ENCODE data around the gene PER2.
"Not testable (repeated sequence)": the region's sequence is repeated elsewhere in the genome, so short reads cannot be mapped to it uniquely, and the experiment has no call there.

Gene PER2

DNA sequence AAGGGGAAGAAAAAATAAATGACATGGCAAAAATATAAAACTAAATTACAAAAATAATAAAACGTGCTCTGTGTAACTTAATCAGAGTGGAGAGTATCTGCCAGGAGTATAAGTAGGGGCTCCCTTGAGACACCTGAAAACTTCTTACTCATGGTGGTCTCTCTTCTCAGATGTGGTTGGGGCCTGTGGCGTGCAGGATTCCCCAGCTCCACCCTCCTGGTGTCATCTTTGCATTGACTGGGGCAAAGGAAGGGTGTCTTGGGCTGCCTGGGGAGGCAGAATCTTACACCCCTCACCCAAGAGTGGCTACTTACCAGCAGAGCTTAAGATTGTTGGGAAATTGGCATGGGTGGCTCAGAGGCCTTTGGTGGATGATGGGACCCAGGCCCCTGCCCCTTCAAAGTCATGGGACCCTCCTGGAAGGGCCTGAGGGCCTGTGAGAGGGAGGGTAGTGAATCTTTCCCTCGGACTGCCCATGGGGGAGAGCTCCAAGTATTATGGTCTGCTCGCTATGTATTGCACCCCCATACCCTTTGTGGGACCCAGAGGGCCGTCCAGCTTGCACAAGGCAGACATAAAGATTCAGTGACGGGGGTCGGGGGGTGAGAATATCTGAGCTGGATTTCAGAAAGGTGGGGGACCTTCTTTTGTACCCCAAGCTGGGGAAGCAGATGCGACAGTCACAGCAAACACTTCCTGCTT, 25.0 kb upstream of the PER2 start:
- DNase-seq (ENCODE audit: low read depth in 1 of 2, low spot score in 1 of 2), result no peak

DNA sequence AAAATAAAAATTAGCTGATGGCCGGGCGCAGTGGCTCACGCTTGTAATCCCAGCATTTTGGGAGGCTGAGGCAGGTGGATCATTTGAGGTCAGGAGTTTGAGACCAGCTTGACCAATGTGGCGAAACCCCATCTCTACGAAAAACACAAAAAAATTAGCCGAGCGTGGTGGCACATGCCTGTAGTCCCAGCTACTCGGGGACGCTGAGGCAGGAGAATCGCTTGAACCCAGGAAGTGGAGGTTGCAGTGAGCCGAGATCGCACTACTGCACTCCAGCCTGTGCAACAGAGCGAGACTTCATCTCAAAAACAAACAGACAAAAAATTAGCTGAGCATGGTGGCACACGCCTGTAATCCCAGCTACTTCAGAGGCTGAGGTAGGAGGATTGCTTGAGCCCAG, 22.3 kb upstream of the PER2 start:
- not testable (repeated sequence) for DNase-seq (ENCODE audit: low read depth in 1 of 2, low spot score in 1 of 2)

DNA sequence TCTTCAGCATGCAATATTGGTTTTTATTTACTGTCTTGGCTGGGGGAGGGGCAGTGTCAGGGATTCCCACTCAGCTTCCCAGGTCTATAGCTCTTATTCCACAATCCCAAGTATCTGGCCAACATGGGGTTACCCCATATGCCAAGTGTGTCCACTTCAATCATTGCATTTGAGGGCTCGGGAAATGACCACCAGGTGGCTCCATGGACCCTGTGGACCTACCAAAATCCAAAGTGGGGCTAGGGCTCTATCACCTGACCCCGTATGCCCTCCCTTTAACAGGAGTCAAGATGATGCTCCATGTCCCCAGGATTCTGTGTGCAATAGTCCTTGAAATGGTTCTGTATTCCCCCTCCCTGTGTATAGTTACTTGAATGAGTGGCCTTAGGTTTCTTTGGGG, 19.8 kb upstream of the PER2 start:
- no peak for DNase-seq (ENCODE audit: low read depth in 1 of 2, low spot score in 1 of 2)

DNA sequence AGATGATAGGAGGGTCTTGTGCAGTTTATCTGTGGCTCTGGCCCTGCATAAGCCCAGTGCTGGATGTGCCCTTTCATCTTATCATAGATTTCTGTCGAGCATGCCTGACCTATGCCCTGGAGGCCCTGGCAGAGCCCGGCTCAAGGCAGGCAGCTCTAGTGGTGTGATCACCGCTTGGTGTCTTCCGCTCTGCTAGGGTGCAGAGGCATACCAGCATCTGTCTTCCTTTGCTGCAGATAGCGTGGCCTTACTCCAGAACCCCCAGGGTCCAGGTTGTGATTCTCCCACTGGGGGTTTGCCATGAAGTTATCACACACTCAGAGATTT, 18.2 kb upstream of the PER2 start:
- no peak for DNase-seq (ENCODE audit: low read depth in 1 of 2, low spot score in 1 of 2)

DNA sequence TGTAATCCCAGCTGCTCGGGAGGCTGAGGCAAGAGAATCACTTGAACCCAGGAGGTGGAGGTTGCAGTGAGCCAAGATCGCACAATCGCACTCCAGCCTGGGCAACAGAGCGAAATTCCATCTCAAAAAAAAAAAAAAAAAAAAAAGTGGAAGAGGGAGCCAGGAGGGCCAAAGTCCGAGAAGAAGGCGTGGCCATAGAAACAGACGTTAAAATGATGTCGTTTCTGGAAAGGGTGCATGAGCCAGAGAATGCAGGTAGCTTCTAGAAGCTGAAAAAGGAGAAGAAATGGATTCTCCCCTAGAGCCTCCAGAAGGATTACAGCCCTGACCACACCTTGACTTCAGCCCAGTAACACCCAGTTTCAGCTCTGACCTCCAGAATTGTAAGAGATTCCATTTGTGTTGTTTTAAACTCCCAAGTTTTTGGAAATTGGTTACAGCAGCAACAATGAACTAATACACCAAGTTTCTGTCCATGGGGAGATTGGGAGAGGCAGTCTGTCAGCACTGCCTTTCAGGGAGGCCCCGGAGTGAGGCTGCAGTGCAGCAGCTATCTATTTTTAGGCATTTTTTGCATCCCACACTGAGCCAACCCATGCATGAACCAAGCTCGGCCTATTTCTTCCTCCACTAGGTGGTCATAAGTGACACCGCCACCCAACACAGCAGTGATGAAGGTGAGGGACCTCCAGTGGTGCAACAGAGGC, 17.7 kb upstream of the PER2 start:
- no peak for DNase-seq (ENCODE audit: low read depth in 1 of 2, low spot score in 1 of 2)

DNA sequence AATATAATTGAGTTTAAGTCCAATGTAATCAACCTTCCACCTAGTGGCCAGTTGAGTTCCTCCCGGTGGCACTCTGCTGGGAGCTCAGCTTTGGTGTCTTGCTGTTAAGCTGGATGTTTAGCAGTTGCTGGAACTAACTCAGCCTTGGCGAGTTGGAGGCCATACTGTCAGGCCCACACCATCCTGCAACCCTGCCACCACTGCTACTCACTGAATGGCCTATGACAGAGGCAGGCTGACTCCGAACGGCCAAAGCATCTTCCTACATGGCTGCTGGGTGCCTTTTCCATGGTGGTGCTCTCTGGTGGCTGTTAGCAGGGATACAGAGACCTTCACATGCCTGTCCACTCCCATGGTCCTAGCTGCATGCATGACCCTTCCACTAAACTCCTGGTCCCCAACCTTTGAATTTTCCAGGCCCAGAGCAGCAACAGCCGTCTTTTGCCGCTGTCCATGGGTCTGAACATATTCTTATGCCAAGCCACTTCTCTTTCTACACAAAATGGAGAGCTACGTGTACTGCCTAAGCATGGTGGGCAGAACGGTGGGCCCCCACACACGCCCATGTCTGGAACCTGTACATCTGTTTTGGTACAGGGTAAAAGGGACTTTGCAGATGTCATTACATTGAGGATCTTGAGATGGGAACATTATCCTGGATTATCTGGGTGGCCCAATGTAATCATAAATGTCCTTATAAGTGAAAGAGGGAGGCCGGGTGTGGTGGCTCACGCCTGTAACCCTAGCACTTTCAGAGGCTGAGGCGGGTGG, 16.9 kb upstream of the PER2 start:
- no peak for DNase-seq (ENCODE audit: low read depth in 1 of 2, low spot score in 1 of 2)

DNA sequence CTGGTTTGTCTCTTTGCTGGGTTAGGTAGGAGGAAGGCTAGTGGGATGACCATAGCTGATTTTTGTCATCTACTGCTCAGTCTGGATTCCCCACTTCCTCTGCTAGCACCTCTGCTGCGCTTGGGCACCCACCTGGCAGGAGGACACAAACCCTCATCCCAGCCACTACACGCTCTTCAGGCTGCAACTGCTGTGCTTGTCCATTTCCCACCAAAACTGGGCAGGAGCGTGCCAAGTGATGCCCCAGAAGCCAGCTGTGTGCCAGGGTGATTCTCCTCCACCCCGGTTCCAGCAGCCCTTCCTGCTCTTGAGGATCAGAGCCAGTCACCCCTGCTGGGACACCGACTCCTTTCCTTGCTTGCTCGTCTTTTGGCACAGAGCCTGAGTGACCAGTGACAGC, 15.7 kb upstream of the PER2 start:
- no peak for DNase-seq (ENCODE audit: low read depth in 1 of 2, low spot score in 1 of 2)

DNA sequence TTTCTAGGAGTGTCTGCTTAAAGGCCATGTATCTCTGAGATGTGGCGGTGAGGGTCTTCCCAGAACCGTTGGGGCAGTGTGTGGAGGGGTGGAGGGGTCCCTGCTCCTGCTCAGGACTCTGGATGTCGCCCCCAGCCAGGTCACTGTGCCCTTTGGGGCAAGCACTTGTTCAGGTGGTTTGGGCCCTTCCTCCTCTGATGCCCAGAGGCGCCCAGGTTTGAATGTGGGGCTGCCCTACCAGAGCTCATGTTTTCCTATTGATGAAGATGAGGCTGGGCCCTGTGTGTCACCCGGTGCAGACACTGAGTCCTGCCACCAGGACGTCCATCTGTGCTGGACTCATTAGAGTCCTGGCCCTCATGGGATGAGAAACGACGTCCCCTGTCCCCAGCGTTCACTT, 14.3 kb upstream of the PER2 start:
- no peak for DNase-seq (ENCODE audit: low read depth in 1 of 2, low spot score in 1 of 2)

DNA sequence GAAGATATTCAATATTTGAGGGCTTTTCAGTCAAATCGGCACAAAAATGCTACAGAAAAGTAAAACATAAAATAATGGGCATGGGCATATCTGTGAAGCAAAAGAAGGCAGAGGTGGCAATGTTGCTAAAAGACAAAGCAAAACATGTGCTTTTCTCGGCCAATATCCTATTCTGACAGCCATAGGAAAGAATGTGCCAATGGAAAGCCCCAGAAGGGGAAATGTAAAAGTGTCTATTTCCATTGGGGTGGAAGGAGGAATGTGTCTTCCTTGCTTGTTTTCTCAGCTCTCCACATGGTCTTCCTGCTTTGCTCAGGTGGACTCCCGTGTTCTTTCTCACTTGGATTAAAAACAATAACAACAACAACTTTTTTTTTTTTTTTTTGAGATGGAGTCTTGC, 13.7 kb upstream of the PER2 start:
- DNase-seq (ENCODE audit: low read depth in 1 of 2, low spot score in 1 of 2), result no peak

DNA sequence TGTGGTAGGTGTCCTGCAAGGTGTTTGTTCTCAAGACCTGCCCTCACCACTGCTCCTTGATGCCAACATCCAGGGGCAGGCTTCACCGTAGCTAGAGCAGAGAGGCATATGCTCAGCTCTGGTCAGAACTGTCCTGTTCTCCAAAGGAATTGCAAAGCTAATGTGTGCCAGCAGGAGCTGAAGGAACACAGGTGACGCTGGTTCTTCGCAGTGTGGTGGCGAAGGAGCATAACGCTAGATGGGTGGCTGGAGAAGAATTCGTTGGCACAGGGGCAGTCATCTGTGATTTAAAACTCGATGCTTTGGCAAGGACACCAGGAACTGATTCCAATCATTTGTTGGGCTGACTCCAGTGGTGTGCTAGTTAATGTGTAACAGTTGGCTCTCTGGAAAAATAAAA, 11.4 kb upstream of the PER2 start:
- no peak for DNase-seq (ENCODE audit: low read depth in 1 of 2, low spot score in 1 of 2)

DNA sequence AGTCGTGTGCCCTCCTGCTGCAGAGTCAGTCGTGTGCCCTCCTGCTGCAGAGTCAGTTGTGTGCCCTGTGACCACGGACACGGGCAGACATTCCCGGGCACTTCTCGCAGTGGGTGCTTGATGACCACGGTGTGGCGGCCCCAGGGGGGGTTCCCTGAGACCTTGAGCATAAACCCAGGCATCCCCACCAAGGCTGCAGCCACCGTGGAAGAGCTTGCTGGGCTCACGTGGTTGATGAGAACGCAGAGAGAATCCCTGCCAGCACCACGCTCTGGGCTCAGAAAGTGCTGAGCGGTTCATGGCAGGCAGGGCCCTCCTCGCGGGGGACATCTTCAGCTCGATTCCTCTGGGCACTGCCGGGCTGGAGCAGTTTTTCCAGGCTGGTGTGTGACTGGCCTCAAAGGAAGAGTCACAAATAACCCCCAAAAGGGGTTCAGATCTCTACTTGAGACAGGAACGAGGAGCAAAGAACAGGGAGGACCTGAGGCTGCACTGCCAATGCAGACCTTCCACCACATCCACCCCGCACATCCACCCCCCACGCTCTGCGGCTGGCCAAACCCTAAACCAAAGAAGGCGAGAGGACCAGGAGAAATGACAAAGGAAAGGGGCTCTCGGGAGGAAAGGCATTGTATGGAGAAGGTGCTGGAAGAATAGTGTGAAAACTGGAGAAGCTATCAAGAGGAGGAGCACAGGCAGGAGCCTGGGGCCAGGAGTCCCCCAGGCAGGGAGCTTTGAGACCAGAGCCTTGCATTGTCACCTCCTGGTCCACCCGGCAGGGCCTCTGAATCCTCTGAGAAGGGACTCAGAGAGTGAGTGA, 8.4 kb upstream of the PER2 start:
- no peak for DNase-seq (ENCODE audit: low read depth in 1 of 2, low spot score in 1 of 2)

DNA sequence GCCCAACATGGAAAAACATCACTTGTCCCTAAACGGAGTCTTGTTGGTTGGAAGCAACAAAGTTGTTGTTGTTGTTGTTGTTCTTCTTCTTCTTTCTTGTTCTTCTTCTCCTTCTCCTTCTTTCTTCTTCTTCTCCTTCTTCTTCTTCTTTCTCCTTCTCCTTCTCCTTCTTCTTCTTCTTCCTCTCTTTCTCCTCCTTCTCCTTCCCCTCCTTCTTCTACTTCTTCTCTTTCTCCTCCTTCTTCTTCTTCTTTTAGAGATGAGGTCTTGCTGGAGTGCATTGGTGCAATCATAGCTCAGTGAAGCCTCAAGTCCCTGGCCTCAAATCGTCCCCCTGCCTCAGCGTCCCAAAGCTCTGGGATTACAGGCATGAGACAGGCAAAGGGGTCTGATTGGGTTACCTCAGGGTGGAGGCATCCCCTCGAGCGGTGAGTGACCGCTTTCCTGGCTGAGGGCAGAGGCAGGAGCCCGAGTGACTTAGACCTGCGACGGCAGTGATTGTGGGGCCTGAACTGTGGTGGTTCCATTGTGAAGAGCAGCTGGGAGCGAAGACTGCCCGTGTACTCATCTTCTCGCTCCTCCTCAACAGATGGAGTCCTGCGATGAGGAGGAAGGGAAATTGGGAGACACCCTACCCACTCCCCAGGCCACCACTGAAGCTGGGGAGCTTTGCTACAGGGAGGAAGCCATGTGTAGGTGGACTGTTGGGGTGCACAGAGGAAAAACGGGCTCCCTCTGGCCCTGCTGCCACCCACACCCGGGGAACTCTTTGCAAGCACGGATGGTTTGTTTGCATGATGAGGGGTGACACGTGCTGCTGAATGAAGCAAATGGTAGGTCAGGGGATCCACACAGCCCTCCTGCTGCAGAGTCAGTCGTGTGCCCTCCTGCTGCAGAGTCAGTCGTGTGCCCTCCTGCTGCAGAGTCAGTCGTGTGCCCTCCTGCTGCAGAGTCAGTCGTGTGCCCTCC, 7.0 kb upstream of the PER2 start:
- DNase-seq (ENCODE audit: low read depth in 1 of 2, low spot score in 1 of 2), result no peak

DNA sequence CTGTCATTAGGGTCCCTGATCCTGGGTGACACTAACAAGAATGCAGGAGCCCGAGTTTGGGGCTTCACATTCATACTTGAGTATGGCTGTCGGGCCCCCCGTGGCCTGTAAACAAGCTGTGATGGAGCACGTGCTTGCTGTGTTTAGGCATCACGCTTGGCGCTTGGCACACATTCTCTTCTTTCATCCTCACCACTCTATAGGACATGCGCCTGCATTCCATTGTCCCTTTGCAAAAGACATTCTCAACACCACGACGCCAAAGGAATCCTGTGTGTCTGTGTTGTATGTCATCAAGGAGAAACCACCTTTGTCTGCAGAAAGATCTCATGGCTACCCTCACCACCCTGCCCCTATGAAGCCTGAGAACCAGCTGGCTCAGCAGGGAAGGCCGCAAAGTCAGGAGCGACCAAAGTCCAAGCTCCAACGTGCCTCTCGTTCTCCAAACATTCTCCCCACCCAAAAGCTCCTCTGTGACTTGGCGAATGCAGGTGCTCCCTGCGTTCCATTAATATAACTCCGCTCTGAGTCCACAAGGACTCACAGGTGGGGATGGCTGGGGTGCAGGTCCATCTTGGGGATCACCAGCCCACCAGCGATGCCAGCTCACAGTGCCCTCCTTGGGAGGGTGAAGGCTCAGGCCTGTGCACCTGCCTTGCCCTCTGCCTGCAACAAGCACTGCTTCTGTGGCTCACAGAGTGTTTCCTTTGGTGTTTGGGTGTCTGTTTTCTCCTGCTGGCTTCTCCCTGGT, 6.2 kb upstream of the PER2 start:
- no peak for DNase-seq (ENCODE audit: low read depth in 1 of 2, low spot score in 1 of 2)

DNA sequence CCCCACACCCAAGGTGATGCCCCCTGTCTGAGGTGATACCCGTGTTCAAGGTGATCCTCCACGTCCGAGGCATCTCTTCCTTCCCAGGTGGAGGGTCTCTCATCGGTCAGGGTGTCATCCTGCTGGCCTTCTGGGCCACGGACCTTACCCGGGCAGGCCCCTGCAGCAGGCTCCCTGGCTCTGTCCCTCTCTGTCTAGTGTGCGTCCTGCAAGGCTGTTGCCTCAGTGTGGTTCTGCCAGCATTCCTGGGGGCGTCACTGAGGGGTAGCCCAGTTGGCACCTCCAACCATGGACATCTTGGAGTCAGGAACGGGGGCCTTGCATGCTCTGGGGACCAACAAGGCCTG, 5.6 kb upstream of the PER2 start:
- DNase-seq (ENCODE audit: low read depth in 1 of 2, low spot score in 1 of 2), result no peak

DNA sequence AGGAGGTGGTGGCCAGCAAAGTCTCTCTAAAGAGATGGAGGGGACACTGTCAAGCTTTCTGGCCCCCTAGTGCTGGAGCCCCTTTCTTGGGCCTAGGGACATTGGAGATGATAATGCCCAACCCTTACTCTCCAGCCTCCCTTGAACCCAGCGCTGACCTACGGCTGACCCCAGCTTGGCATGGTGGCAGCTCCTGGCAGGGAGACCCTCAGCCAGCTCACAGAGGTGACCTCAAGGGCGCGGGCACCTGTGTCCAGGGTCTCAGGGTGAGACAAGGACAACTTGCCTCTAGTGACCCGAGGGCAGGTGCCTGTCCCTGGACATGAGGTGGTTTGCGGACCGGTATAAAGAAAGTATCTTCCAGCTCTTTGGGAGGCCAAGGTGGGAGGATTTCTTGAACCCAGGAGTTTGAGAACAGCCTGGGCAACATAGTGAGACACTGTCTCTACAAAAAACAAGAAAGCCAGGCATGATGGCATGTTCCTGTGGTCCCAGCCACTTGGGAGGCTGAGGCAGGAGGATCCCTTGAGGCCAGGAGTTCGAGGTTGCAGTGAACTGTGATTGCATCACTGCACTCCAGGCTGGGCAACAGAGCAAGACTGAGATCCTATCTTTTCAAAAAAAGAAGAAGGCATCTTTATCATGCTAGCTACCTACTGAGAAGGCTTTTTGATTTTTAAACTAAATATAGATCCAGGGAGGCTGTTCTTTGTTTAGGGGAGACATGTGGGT, 3.3 kb upstream of the PER2 start:
- DNase-seq (ENCODE audit: low read depth in 1 of 2, low spot score in 1 of 2), result no peak

DNA sequence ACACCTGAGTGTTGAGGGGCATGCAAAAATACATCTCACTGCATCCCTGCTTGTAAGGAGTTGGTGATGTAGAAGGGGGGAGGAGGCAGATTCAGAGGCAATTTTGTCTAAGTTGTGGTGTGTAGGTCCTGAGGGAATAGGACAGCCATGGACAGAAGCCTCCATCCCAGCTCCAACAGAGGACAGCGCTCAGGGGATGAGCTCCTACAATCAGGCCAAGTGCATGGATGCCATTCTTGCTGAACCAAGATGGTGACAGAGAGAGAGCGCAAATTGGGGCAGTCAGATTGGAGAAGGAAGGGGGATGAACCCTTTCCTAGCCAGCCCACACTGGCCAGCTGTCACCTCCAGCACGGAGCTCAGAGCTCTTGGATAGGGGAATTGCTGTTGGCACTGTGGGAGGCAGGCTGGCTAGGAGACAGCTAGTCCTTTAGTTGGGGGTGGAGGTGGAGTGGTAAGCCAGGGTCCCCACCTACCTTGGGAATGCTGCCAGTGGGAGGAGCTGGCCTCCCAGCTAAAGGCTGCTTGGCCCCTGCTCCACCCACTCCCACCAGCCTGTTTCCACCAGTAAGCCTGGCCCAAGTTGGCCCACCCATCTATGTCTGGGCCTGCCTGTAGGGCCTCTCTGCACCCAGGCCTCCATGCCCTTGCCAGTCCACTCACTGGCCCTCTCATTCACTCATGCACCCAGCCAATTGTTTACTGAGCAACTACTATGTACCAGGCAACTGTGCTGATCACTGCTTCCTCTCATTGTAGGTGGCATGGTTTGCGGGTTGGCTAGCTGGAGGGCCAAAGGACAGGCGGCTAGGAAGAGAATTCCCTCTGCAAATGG, 2.5 kb upstream of the PER2 start:
- DNase-seq (ENCODE audit: low read depth in 1 of 2, low spot score in 1 of 2), result no peak

DNA sequence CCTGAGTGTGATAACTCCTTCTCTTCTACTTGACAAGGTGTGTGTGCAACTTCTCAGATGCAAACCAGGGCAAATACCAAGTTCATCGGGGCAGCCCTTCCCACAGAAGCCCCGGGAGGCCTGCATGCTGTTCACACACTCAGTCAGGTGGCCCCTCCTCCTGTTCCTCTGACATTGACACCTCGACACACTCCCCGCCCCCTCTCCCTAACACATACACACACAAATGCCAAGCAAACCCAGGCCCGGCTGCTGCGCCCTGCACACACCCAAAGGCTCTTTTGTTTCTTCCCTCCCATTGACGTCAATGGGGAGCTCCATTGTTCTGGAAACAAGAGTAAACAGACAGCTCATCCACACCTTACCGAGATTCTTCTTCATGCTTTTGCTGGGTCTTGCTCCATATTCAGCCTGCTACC, 1.7 kb upstream of the PER2 start:
- no peak for DNase-seq (ENCODE audit: low read depth in 1 of 2, low spot score in 1 of 2)

DNA sequence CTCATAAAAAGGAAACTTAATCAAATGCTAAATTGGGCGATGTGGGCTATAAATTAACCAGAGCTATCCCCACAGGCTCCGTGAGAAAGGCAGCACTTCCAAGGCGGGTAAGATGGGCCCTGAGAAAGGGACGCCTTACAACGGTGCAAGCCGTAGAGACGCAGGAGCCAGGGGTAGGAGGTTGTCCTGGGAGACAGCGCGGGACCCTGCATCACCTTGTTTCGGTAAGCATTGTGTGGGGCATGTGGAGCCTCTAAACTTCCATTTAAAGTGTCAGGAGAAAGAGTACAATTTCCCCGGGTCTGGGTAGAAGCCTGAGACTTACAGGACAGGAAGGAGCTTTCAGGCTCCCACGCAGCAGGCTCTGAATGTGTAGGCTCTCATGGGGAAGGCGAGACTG, 1.2 kb upstream of the PER2 start:
- no peak for DNase-seq (ENCODE audit: low read depth in 1 of 2, low spot score in 1 of 2)

Measured in activated T-helper 1 cell treated with anti-CD3 and anti-CD28 coated beads, Interleukin-2, amount 50 U/mL, for 16 hours (primary cell).